Gastroesophageal sphincter (tissue), 4 donors: ENCODE data around the gene STEAP4. TPM values are rescaled to one million over a fixed set of nuclear protein-coding genes. Genes with fewer than 3 reads are reported as not detected.
A peak's percentile ranks its signal among the peaks of the same experiment; 100 is the strongest.

ENCODE experiments used
- ATAC-seq: fragments of 150-250 bp; one replicate; pipeline ENCODE4 v1.9.1; 2016; ENCODE audit warnings: mild to moderate bottlenecking, moderate library complexity
- H3K27ac ChIP-seq, 4 donors: fragments of 200-600 bp; sonication (generic) in 3 of 4; 1 replicate in 3 of 4; 2 replicates in 1 of 4; pipeline ENCODE4 v1.5.1; 2016 to 2019
- H3K27me3 ChIP-seq: fragments of 200-600 bp; sonication (generic); one replicate; pipeline ENCODE4 v1.5.1; 2019
- H3K36me3 ChIP-seq, 2 donors: fragments of 200-600 bp; sonication (generic); one replicate each; pipeline ENCODE4 v1.5.1; 2019; ENCODE audit warnings: control low read depth in 1 of 2
- H3K4me1 ChIP-seq, 3 donors: fragments of 200-600 bp; sonication (generic); 1 replicate in 2 of 3; 2 replicates in 1 of 3; pipeline ENCODE4 v1.5.1; 2016 to 2019; ENCODE audit warnings: control low read depth in 2 of 3
- H3K4me3 ChIP-seq, 2 donors: fragments of 200-600 bp; sonication (generic); one replicate each; pipeline ENCODE4 v1.5.1; 2019; ENCODE audit warnings: mild to moderate bottlenecking in 1 of 2, moderate library complexity in 1 of 2
- H3K9me3 ChIP-seq, 3 donors: fragments of 200-600 bp; sonication (generic); one replicate each; pipeline ENCODE4 v1.5.1; 2017 to 2019; ENCODE audit warnings: control low read depth in 2 of 3
- CTCF ChIP-seq, 4 experiments: fragments of 200-600 bp in 2 of 4; fragments of 450-650 bp in 2 of 4; sonication (generic) in 1 of 4; IDR thresholded peaks; one replicate each; pipeline ENCODE4 v1.5.1; 2017 to 2019; ENCODE audit warnings: antibody characterized with exemption in 4 of 4, mild to moderate bottlenecking in 2 of 4, moderate library complexity in 2 of 4
- EP300 ChIP-seq: sonication (generic); formaldehyde crosslinking; IDR thresholded peaks from one replicate; pipeline ENCODE4 v1.6.1; 2017; ENCODE audit warnings: antibody characterized with exemption, mild to moderate bottlenecking
- POLR2A ChIP-seq, 2 donors: fragments of 450-650 bp; IDR thresholded peaks; one replicate each; pipeline ENCODE4 v1.6.1; 2017; ENCODE audit warnings: antibody characterized with exemption in 2 of 2, mild to moderate bottlenecking in 2 of 2, moderate library complexity in 1 of 2
- POLR2AphosphoS5 ChIP-seq: sonication (generic); formaldehyde crosslinking; IDR thresholded peaks from one replicate; pipeline ENCODE4 v1.6.1; 2017; ENCODE audit warnings: antibody characterized with exemption
- WGBS, 2 donors: methylation state at CpG; one replicate each; pipeline ENCODE4 v1.1.5; 2018; ENCODE audit warnings: low coverage in 1 of 2; 5-methylcytosine and 5-hydroxymethylcytosine counted together
- total RNA-seq, 4 donors: library from RNA; depleted of rRNA; stranded (reverse); fragments of >200 nt; gene quantifications; one replicate each; pipeline ENCODE4 v1.1.0, GENCODE V29; 2016

Gene STEAP4
- total RNA-seq, 4 donors from 2014 or later = 21.5 to 68.2 (median 38.5) TPM

GRCh38 chr7:88316456-88316855 is 9.8 kb upstream of the STEAP4 start:
- Histone ChIP-seq H3K27me3 (no peaks in the 10 kb centered on the region), H3K9me3 (no peaks in the 10 kb centered on the region), H3K27ac (no peak overlapping the region), H3K4me1 (peaks cover 0 to 7% (median 5%) of the 10 kb centered on the region in 3 donors), H3K4me3 (no peak overlapping the region), H3K36me3 (no peaks in the 10 kb centered on the region)
- ATAC-seq = no peak
- 100% methylated on average over 1 of the region's 1 CpG for WGBS, 2 donors
- no peak for TF ChIP-seq EP300
- TF ChIP-seq POLR2A (IDR thresholded peaks at IDR 0.05) = no peak
- no peak for TF ChIP-seq POLR2AphosphoS5
- TF ChIP-seq CTCF (IDR thresholded peaks at IDR 0.05) = no peak

- Histone ChIP-seq H3K36me3 (no peaks in the 10 kb centered on the region), H3K4me1 (peaks cover 0 to 13% (median 9%) of the 10 kb centered on the region in 3 donors)
- WGBS, 2 donors = 82 to 100% methylated on average over 2 of the region's 2 CpGs
These were observed 8.8 kb upstream of the STEAP4 start for GRCh38 chr7:88315522-88315921.

GRCh38 chr7:88314061-88314491 is 7.4 kb upstream of the STEAP4 start:
- Histone ChIP-seq H3K9me3 (no peaks in the 10 kb centered on the region), H3K36me3 (no peaks in the 10 kb centered on the region), H3K27ac (no peak overlapping the region), H3K4me3 (no peak overlapping the region), H3K27me3 (no peaks in the 10 kb centered on the region), H3K4me1 (peaks cover 0 to 13% (median 9%) of the 10 kb centered on the region in 3 donors)
- 22 to 47% methylated on average over 4 of the region's 4 CpGs for WGBS, 2 donors
- no peak for TF ChIP-seq EP300
- TF ChIP-seq POLR2AphosphoS5 = no peak
- TF ChIP-seq CTCF (IDR thresholded peaks at IDR 0.05) = no peak
- TF ChIP-seq POLR2A (IDR thresholded peaks at IDR 0.05) = no peak
- no peak for ATAC-seq

More at GRCh38 chr7:88315522-88315921, 8.8 kb upstream of the STEAP4 start:
- Histone ChIP-seq H3K4me3 (no peak overlapping the region), H3K27me3 (no peaks in the 10 kb centered on the region), H3K27ac (no peak overlapping the region), H3K9me3 (no peaks in the 10 kb centered on the region)
- no peak for ATAC-seq
- TF ChIP-seq EP300 = no peak
- TF ChIP-seq POLR2A (IDR thresholded peaks at IDR 0.05) = no peak
- TF ChIP-seq POLR2AphosphoS5 = no peak
- TF ChIP-seq CTCF (IDR thresholded peaks at IDR 0.05) = no peak

- peaks cover under 1% of the 10 kb centered on the region for H3K27me3 ChIP-seq
- peaks cover 0 to 13% (median 9%) of the 10 kb centered on the region in 3 donors for H3K4me1 ChIP-seq
- H3K27ac ChIP-seq = peak overlapping the region in 2 of 4 donors; percentile 37 to 40
- no peak for TF ChIP-seq POLR2A (IDR thresholded peaks at IDR 0.05)
- TF ChIP-seq POLR2AphosphoS5 = peak; percentile 86
- H3K36me3 ChIP-seq = no peaks in the 10 kb centered on the region
- WGBS, 2 donors = 66 to 67% methylated on average over 3 of the region's 3 CpGs
- ATAC-seq = peak; percentile 82
- H3K9me3 ChIP-seq = no peaks in the 10 kb centered on the region
- no peak overlapping the region for H3K4me3 ChIP-seq
These were observed 5.5 kb upstream of the STEAP4 start for GRCh38 chr7:88312061-88312663.

- TF ChIP-seq EP300 (no peak), CTCF (IDR thresholded peaks at IDR 0.05) (no peak), POLR2A (IDR thresholded peaks at IDR 0.05) (no peak), POLR2AphosphoS5 (no peak)
- ATAC-seq = no peak
- H3K4me1 ChIP-seq = peaks cover 0 to 13% (median 10%) of the 10 kb centered on the region in 3 donors
- H3K27ac ChIP-seq = peak overlapping the region in 2 of 4 donors; percentile 37 to 40
- no peak overlapping the region for H3K4me3 ChIP-seq
- 67 to 71% methylated on average over 1 of the region's 1 CpG for WGBS, 2 donors
- H3K36me3 ChIP-seq = no peaks in the 10 kb centered on the region
- peaks cover 6% of the 10 kb centered on the region for H3K27me3 ChIP-seq
- no peaks in the 10 kb centered on the region for H3K9me3 ChIP-seq
These were observed 5.0 kb upstream of the STEAP4 start for GRCh38 chr7:88311675-88312036.
